Measurements from ENCODE around the gene LZTFL1.

LZTFL1 gene, protein sequence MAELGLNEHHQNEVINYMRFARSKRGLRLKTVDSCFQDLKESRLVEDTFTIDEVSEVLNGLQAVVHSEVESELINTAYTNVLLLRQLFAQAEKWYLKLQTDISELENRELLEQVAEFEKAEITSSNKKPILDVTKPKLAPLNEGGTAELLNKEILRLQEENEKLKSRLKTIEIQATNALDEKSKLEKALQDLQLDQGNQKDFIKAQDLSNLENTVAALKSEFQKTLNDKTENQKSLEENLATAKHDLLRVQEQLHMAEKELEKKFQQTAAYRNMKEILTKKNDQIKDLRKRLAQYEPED

DNA sequence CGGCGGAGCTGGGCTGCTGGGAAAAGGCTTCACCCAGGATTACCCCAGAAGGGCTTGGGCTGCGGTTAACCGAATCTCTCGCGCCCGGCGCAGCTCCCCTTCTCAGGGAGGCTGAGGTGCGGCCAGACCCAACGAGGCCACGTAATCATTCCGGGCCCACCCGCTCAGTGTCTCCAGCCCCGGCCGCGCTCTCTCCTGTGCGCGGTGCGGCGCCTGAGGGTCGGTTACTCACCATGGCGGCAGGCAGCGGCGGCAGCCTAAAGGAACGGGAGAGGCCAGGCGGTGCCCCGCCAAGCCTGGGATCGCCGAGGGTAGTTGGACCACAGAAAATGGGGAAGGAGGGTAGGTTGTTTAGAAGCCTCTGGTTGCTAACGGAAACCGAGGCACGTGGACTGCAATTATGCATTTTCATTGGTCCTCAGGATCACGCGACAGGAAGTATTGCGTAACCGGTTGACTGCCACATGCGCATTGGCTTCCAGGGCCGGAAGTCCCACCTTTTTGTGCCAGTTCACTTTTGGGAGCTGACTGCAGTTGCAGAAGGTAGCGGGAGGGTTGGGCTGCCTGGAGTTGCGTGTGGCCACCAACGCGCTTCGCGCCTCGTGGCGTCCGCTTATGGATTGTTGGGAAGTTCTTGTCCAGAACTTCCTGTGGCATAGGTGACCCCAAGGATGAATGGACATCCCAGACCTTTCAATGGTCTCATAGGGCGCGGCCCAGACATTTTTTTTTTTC, at the start of gene LZTFL1:
Gene LZTFL1, minus strand, starts transcription at position 363 of the 735 bp plus-strand sequence. Its CDS starts 128 bp downstream, at position 235.
- DNase-seq, result peak; percentile 99

DNA sequence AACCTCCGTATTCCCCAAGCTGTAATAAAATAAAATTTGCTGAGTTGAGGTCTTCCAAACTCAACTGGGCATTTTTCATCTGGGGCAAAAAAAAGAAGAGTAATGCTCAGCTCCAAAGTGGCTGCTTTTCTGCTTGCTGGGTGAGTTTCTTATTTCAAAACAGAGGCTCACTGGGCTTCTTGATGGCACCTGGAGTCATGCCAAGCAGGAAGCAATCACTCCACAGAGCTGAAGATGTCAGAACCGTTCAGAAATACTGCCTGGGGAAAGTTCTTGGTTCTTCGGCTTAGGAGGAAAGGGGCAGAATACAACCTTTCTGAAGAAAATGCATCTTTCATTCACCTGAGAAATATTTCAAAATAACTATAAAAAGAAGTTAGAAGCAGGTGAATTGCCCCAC, 48.5 kb upstream of the LZTFL1 start:
- peak; percentile 79 for DNase-seq

DNA sequence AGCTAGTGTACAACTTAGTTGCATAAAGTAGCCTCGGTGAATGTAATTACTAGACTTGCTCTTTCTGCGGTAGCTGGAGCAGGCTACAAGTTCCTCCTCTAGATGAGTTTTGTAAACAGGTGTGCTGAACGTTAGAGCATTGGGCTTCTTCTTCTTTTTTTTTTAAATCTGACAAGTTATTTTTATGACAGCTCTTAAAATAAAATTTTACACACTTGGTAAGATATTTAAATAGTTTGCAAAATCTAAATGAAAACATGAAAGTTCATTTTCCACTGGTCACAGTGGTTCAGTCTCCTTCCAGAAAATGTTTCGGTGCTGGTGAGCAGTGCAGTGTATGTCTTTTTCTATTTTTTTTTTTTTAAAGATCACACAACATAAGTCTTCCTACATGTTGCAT, 47.4 kb upstream of the LZTFL1 start:
- DNase-seq, result no peak

DNA sequence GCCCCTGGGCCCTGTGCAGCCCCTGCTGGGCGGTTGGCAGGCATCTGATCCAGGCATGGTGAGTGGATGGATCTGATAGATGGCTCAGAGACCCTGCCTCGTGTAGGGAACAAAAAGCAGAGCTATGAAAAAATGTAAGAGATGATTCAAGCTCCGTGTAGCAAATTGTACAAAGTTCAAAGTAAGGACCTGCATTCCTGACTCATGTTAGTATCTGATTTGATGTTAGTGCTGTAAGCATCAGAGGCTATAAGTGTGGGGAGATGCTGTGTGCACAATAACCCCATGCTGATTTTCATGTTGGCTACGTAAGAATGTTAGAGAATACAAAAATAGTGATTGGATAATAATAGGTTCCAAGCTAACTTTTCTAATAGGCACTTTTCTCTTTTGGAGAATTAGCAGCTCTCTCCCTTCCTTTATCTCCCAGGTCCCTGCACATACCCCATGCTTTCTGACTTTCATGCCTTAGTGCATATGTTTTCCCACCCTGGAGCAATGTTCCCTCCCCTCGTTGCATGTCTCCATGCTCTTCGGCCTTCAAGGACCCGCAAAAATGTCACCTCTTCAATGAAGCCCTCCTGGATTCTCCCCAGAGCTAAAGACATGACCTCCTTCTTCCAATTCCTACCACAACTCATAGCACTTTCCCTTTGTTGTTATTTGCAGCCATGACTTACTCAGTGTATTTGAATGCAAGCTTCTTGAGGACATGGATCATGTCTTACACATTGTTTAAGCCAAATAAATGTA, 46.0 kb upstream of the LZTFL1 start:
- DNase-seq, result no peak

DNA sequence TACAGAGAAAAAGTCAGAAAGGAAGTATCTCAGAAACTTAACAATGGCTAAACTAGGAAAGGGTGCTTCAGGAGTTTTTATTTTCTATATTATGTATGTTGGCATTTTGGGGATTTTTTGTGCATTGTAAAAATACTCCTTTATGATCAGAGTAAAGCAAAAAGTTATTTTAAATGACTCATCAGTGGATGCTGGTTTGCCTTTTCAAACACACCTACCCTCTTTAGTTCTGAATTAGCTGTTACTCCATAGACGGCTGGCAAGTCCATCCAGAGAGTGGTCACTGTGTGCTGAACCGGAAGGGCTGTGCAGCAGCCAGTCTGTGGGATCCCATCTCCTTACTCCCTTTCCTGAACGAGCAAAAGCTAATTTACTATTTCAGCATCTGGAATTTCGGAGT, 45.4 kb upstream of the LZTFL1 start:
- DNase-seq, result no peak

DNA sequence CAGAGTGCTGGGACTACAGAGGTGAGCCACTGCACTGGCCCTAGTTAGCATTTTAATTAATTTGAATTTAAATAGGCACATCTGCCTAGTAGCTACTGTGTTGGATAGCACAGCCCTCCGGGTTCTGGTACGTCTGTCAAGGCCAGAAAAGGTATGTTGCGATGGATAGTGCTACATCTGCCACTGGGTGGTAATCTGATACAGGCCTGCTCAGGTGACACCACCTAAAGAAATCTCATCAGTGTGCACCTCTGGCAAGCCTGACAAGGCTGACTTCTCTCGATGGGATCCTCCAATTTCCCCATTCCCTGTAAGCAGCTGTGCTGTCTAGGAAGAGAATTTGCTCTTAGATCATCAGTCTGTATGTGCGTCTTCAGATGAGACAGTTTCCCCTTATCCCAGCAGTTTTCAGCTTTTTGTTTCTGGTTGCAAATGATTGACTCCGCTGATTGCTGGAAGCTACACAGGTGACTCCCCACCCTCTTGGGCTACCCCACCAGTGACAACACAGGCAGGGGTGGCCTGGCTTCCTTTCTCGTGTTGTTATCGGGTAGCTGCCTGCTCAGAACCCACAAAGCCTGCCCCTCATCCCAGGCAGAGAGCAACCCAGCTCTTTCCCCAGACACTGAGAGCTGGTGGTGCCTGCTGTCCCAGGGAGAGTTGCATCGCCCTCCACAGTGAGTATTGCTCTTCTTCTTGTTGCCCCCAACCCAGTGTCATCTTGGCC, 44.2 kb upstream of the LZTFL1 start, which contains the start of gene CCR9:
Gene CCR9, plus strand, starts transcription at position 565 of the 727 bp plus-strand sequence. CDS start 8,391 bp downstream, outside the sequence.
- peak; percentile 36 for DNase-seq

DNA sequence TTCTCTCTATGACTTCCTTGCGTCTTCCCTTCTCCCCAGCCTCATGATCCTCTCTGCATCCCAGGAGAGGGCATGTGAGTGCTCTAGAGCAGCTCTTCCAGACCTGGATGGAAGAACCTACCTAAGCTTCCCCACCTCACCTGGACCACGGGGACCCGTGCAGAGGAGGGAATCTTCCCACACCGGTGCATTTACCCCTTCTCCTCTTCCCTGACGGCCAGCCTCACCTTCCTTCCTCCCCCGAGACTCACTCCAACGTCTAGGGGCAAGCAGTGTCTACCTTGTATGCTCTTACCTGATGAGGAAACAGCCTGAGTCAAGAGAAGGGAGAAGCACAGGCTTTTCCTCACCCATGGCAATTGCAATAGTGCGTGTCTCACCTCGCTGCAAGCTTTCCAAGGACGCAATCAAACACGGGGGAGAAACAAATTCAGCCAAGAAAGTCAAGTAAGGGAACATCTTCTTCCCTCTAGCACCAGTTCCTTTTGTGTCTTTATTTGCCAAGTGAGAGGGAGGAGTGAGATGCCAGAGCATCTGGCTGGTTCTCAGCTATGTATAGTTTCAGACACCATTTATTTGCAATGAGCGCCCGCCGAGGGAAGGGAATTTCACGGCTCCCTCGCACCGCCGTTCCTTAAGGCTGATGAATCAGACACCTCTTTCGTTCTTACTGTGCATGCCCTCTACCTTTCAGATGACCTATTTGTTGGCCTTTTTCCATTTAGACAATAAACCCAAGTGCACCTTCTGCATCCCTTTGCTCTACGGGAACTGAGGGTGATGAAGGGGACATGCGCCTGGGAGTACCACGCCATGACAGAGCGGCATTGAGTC, 42.7 kb upstream of the LZTFL1 start:
- no peak for DNase-seq

DNA sequence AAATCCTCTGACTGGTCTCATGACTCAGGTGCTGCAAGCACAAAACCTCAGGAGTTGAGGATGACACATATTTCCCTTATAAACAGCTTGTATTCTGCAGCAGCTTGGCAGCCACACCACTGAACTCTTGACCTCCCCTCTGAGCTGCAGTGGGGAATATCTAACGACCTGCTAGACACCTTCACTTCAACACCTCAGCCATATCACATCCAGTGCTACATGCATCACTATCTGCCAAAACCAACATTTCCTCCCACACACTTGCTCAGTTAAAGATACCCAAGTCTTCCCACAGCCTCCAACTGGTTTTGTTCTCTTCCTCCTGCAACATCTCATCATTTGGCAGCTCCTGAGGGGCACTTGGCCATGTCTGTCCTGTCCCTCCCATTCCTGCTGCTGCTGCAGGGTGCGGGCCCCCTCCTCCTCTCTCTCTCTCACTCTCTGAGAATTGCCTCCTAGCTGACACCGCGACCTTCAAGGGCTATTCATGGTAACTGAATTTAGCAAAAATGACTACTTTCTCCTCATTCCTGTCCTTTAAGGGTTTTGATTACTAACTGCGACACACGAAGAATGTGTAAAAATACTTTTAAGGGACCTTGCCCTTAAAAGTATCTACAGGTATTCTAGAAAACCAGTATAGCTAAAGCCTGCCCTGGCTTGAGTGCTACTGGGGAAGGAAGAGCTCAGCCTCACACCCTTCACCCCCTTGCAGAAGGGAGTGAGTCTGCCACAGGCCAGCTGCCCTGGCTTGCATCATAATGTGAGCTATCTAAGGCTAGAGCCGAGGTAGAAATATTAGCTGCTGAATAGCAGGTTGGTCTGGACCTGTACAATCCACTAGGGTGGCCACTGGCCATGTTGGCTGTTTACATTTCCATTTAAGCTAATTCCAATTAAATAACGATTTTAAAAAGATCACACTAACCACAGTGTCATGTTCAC, 39.4 kb upstream of the LZTFL1 start:
- no peak for DNase-seq

DNA sequence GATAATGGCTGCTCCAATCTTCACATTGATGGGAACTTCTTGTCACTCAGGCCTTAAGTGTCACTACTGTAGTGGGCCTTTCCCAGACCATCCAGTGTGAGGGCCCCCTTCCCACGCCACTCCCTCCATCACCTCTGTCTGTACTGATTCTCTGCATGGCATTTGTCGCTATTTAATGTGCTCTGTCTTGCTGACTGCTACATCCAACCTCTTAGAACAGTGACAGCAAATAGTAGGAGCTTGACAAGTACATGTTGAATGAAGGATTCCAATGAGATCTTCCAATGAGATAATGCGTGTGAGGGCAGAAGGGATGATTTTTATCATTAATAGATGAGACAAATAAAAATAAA, 38.8 kb upstream of the LZTFL1 start:
- DNase-seq, result no peak

DNA sequence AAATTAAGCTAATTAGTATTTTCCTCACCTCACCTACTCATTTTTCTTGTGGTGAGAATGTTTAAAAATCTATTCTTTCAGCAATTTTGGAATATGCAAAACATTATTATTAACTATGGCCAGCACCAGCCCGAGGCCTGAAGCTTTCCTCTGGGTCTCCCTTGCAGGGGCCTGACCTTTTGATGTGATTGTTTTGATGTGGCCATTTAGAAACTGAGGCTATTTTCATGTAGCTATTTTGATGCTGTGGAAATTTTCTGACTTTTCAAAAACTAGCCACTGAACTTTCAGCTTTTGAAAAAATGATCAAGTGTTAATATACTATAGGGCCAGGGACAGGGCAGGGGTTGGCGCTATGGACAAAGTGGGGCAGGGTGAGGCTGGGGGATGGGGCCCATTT, 36.2 kb upstream of the LZTFL1 start:
- DNase-seq, result no peak

DNA sequence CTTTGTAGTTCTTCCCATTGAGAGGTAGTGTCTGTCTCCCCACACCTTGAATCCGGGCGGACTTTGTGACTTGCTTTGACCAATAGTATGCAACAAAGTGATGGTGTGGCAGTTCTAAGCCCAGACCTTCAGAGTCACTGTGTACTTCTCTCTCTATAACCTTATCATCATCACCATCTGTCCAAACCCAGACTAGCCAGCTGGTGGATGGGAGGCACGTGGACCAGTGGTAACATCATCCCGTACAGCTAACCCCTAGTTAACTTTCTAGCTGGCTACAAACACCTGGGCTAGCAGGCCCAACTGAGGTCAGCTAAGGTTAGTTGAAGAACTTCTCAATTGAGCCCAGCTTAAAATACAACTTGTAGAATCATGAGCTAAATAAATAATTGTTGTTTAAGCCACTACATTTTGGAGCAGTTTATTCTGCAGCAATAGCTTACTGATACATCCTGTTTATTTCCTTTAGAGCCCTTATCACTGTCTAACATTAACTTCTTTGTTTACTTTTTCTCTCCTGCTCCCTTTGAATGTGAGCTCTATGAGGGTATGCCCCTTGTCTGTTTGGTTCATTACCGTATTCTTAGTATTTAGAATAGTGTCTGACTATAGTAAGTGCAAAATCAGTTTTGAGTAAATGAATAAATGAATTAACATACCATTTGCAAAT, 32.9 kb upstream of the LZTFL1 start:
- no peak for DNase-seq

DNA sequence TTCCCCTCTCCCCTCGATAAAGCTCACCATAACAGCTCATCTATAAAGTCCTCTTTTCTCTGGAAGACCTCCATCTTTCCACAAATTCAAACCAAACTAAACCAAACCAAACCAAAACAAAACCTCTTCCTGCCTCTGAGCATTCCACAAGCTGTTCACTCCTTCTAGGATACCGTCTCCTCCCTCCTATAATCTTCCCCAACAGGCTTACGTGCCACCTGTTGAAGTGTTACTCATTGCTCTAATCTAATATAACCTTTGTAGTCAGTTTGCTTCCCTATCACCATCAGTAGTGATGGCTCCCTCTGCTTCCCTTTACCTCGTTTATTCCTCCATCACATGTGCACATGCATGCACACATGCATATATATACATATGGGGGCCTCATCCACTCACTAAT, 31.7 kb upstream of the LZTFL1 start:
- no peak for DNase-seq

DNA sequence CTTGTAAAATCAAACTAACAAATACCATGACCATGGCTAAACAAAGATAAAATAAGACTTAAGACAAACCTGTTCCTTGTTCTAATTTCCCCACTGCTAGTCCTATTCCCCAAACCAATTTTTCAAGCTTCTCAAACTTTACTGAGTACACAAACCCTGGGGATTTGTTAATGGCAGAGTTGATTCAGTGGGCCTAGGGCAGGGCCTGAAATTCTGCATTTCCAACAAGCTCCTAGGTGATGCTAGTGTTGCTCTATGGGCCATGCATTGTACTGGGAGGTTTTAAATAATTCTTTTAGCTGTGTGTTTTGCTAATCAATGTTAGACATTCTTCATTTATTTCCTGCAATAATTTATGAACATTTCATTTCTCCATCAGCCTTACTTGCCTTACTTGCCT, 31.1 kb upstream of the LZTFL1 start:
- no peak for DNase-seq

DNA sequence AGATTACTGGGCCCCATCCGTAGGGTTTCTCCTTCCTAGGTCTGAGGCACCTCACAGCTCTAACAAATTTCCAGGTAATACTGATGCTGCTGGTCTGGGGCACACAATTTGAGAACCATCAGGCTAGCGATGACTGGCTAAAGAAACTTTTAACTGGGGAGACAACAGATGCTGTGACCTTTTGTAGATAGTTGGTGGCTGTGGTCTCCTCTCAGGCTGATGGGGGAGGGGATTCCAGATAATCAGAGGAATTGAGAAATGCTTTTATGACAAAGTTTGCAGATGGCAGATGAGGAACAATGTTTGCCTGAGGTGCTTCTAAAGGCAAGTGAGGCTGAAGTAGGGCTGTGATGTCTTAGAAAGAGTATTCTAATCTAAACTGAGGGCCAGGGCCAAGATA, 30.6 kb upstream of the LZTFL1 start:
- DNase-seq, result no peak

DNA sequence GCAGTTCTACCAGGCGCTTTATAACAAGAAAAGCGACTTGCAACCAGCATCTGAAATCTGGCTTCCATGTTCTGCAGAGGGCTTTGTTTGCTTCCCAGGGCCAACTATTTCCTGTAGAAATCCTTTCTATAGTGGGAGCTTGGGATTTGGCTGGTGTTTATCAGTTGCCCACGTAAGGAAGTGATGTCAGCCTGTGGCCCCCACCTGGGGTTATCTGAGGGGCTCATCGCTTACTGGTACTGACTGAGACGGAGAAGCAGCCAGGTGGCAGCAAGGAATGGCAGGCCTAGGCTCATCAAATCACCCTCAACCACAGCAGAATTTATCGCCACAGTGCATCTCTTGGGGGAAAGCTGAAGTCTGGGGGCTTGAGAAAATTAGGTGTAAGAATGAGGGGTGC, 29.9 kb upstream of the LZTFL1 start:
- DNase-seq, result no peak

DNA sequence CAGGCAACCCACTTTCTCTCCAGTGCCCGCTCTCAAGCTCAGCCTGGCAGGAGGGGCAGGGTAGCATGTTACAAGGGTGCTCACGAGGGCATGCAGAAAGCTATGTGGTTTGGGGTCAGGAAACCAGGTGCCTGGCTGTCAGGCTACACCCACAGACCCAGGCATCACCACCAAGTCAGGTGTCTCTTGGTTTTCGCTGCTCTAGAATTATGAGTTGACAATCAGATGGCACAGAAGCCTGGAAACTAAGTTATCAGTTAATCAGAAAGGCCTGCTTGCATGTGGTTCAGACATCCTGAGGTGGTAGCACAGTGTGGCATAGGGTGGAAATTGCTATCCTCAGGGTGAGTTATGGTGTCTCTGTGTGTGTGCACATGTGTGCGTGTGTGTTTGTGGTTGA, 28.2 kb upstream of the LZTFL1 start:
- no peak for DNase-seq

DNA sequence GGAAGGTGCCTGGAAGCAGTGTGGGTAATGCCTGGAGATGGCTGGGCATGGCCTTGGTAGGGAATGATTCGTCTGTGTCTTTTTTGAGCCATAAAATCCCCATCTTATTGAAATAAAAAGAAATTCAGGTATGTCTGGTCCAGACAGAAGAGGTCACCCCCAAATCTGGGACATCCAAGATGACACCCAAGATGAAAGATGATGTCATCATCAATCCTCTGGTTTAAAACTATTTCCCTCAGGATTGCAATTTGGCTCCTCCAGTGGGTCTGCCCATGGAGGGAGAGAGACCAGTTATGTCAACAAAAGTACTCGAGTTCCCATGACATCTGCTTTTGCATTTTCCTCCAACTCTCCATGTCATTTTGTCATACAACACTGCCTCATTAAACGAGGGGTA, 27.7 kb upstream of the LZTFL1 start:
- DNase-seq, result no peak

DNA sequence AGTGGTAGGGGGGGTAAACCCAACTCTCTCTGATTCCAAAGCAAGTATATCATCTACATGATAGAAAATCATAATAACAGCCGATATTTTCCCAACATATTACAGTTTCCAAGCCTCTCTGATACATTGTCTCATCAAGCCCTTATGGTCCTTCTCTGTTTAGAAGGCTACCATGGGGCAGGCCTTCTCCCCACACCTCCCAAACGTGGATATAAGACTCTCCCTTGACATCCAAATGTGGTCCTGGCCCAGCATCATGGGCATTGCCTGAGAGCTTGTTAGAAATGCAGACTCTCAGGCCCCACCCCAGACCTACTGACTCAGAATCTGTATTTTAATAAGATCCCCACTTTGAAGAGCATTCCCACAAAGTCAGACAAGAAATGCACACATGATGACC, 26.7 kb upstream of the LZTFL1 start:
- no peak for DNase-seq

DNA sequence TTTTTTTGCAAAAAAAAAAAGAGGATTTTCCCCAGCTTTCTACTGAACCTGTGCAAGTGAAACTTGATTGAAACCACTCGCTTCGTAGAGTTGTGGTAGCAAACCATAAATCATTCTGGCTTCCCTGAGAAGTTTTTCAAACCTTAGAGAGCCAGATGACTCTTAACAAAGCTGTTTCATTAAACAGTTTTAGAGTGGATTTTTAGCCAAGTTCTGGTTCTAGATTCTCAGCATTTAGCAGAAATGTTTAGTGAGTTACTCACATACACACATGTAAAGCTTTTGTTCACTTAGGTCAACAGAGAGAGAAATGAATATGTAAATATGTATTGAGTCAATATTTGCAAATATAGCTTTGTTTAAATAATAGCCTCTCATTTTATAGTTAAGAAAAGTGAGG, 26.3 kb upstream of the LZTFL1 start:
- peak; percentile 17 for DNase-seq

DNA sequence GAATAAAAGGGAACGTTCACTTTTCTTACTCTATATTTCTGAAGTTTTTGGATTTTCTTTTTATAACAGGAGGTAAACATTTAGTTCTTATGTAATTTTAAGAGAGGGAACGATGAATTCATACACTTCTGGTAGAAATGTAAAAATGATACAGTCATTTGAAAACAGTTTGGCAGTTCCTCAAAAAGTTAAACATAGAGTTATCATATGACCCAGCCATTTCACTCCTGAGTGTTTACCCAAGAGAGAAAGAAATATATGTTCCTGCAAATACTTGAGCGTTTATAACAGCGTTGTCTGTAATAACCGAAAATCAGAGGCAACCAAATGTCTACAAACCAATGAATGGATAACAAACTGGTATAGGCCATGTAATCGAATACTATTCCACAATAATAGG, 23.6 kb upstream of the LZTFL1 start:
- DNase-seq, result peak; percentile 21

Measured in NCI-H2029 (cell line).